TTC549 (cell line): ENCODE data around the gene NT5C1B.
"Not testable (repeated sequence)": the region's sequence is repeated elsewhere in the genome, so short reads cannot be mapped to it uniquely, and the experiment has no call there.

ENCODE experiments used
- FAIRE-seq: peaks from 2 replicates; lab custom pipeline; 2012; peaks lifted over from hg19 to GRCh38; lab: Jason Lieb, UNC

The NT5C1B gene

GRCh38 chr2:18589354-18589753, at the start of gene NT5C1B:
Gene NT5C1B (minus strand): TSS chr2:18589569. CDS start chr2:18589468, 101 bp downstream.
- FAIRE-seq: no peak

- no peak for FAIRE-seq
These were observed 47.8 kb upstream of the NT5C1B start for GRCh38 chr2:18637196-18637595.

GRCh38 chr2:18632699-18633098, 43.3 kb upstream of the NT5C1B start:
- FAIRE-seq: not testable (repeated sequence)

- FAIRE-seq: no peak
These were observed 41.6 kb upstream of the NT5C1B start for GRCh38 chr2:18630941-18631340.

- no peak for FAIRE-seq
These were observed 41.2 kb upstream of the NT5C1B start for GRCh38 chr2:18630541-18630940.

- FAIRE-seq: no peak
These were observed 40.7 kb upstream of the NT5C1B start for GRCh38 chr2:18630101-18630500.

GRCh38 chr2:18626958-18627650, 37.7 kb upstream of the NT5C1B start:
- no peak for FAIRE-seq

- FAIRE-seq: no peak
These were observed 36.9 kb upstream of the NT5C1B start for GRCh38 chr2:18626256-18626668.

- no peak for FAIRE-seq
These were observed 36.2 kb upstream of the NT5C1B start for GRCh38 chr2:18625563-18625962.

- no peak for FAIRE-seq
These were observed 34.4 kb upstream of the NT5C1B start for GRCh38 chr2:18623782-18624181.

- FAIRE-seq: no peak
These were observed 31.7 kb upstream of the NT5C1B start for GRCh38 chr2:18620867-18621632.

- FAIRE-seq: no peak
These were observed 29.7 kb upstream of the NT5C1B start for GRCh38 chr2:18619091-18619490.

GRCh38 chr2:18614041-18614440, 24.7 kb upstream of the NT5C1B start:
- no peak for FAIRE-seq

GRCh38 chr2:18612133-18612532, 22.8 kb upstream of the NT5C1B start:
- no peak for FAIRE-seq

- FAIRE-seq: no peak
These were observed 22.2 kb upstream of the NT5C1B start for GRCh38 chr2:18611604-18612003.

- FAIRE-seq: no peak
These were observed 21.8 kb upstream of the NT5C1B start for GRCh38 chr2:18611184-18611583.

- FAIRE-seq: no peak
These were observed 21.3 kb upstream of the NT5C1B start for GRCh38 chr2:18610651-18611050.

- no peak for FAIRE-seq
These were observed 20.7 kb upstream of the NT5C1B start for GRCh38 chr2:18610090-18610489.

GRCh38 chr2:18605115-18605514, 15.7 kb upstream of the NT5C1B start:
- no peak for FAIRE-seq

- no peak for FAIRE-seq
These were observed 15.1 kb upstream of the NT5C1B start for GRCh38 chr2:18604531-18604885.

- no peak for FAIRE-seq
These were observed 14.6 kb upstream of the NT5C1B start for GRCh38 chr2:18603854-18604530.

GRCh38 chr2:18602298-18602697, 12.9 kb upstream of the NT5C1B start:
- no peak for FAIRE-seq

- no peak for FAIRE-seq
These were observed 10.9 kb upstream of the NT5C1B start for GRCh38 chr2:18600255-18600613.
